Right renal cortex interstitium (tissue), 3 donors: Measurements from ENCODE around the gene TEPSIN. TPM values are rescaled to one million over a fixed set of nuclear protein-coding genes. Genes with fewer than 3 reads are reported as not detected.

ENCODE experiments used
- DNase-seq, 3 donors: peaks; one replicate each; pipeline ENCODE4 v3.0.0-alpha.2; 2013; ENCODE audit warnings: low read depth in 3 of 3, low spot score in 2 of 3
- polyA plus RNA-seq, 3 donors: library from polyadenylated mRNA; unstranded; fragments of 120-200 nt; gene quantifications; one replicate each; pipeline ENCODE4 v1.2.1, GENCODE V29; 2013; ENCODE audit not compliant: insufficient read length in 3 of 3

TEPSIN gene
- polyA plus RNA-seq, 3 donors, result 10.5 to 12.9 (median 11.8) TPM

GRCh38 chr17:81222906-81223761 lies 15.7 kb downstream of the TEPSIN start, which contains the start of gene CEP131:
Gene CEP131 (minus strand): TSS chr17:81222965. CDS start chr17:81220056, 2,909 bp downstream.
- DNase-seq, result peak; percentile 88 to 95 (median 89)

- DNase-seq, result no peak
These were observed 16.3 kb downstream of the TEPSIN start for GRCh38 chr17:81222620-81222905.

- no peak for DNase-seq
These were observed 16.8 kb downstream of the TEPSIN start for GRCh38 chr17:81221842-81222619.

GRCh38 chr17:81221371-81221841 lies 17.4 kb downstream of the TEPSIN start:
- DNase-seq, result no peak

GRCh38 chr17:81219476-81220180 lies 19.2 kb downstream of the TEPSIN start:
- DNase-seq, result no peak

- DNase-seq, result no peak
These were observed 19.9 kb downstream of the TEPSIN start for GRCh38 chr17:81218991-81219390.

GRCh38 chr17:81218459-81218858 lies 20.4 kb downstream of the TEPSIN start:
- DNase-seq, result no peak

GRCh38 chr17:81217491-81217890 lies 21.4 kb downstream of the TEPSIN start:
- no peak for DNase-seq

- no peak for DNase-seq
These were observed 24.9 kb downstream of the TEPSIN start for GRCh38 chr17:81213978-81214377.

- DNase-seq, result no peak
These were observed 26.5 kb downstream of the TEPSIN start for GRCh38 chr17:81212365-81212764.

- DNase-seq, result no peak
These were observed 28.0 kb downstream of the TEPSIN start for GRCh38 chr17:81210868-81211267.

GRCh38 chr17:81210466-81210865 lies 28.4 kb downstream of the TEPSIN start:
- no peak for DNase-seq

- DNase-seq, result no peak
These were observed 29.7 kb downstream of the TEPSIN start for GRCh38 chr17:81209141-81209540.

GRCh38 chr17:81208651-81209050 lies 30.2 kb downstream of the TEPSIN start:
- DNase-seq, result no peak

GRCh38 chr17:81207610-81208581 lies 31.0 kb downstream of the TEPSIN start:
- no peak for DNase-seq

- no peak for DNase-seq
These were observed 32.2 kb downstream of the TEPSIN start for GRCh38 chr17:81206657-81207056.

GRCh38 chr17:81206166-81206565 lies 32.7 kb downstream of the TEPSIN start:
- DNase-seq, result no peak

- no peak for DNase-seq
These were observed 34.3 kb downstream of the TEPSIN start for GRCh38 chr17:81204578-81204977.

- DNase-seq, result no peak
These were observed 35.7 kb downstream of the TEPSIN start for GRCh38 chr17:81203136-81203535.

- no peak for DNase-seq
These were observed 36.5 kb downstream of the TEPSIN start for GRCh38 chr17:81202318-81202717.
